Tibial artery (tissue), 4 donors: ENCODE data around the gene TPH1.

Experiments
- DNase-seq, 2 donors: peaks; one replicate each; pipeline ENCODE4 v3.0.0-alpha.2; 2019
- H3K27ac ChIP-seq, 2 donors: fragments of 200-600 bp; sonication (generic) in 1 of 2; 1 replicate in 1 of 2; 2 replicates in 1 of 2; pipeline ENCODE4 v1.5.1; 2018 to 2019; ENCODE audit warnings: mild to moderate bottlenecking in 1 of 2
- H3K27me3 ChIP-seq, 2 donors: fragments of 200-600 bp; sonication (generic) in 1 of 2; one replicate each; pipeline versions ENCODE4 v1.5.1 to v1.6.0; 2016 to 2019
- H3K36me3 ChIP-seq, 3 donors: fragments of 200-600 bp; sonication (generic) in 2 of 3; one replicate each; pipeline ENCODE4 v1.5.1; 2016 to 2019; ENCODE audit warnings: mild to moderate bottlenecking in 2 of 3
- H3K4me1 ChIP-seq, 4 donors: fragments of 200-600 bp; sonication (generic) in 2 of 4; 1 replicate in 3 of 4; 2 replicates in 1 of 4; pipeline ENCODE4 v1.5.1; 2016 to 2019
- H3K4me3 ChIP-seq, 2 donors: fragments of 200-600 bp; sonication (generic) in 1 of 2; 1 replicate in 1 of 2; 2 replicates in 1 of 2; pipeline ENCODE4 v1.5.1; 2018 to 2019; ENCODE audit warnings: mild to moderate bottlenecking in 2 of 2
- H3K9me3 ChIP-seq, 3 donors: fragments of 200-600 bp; sonication (generic) in 1 of 3; one replicate each; pipeline ENCODE4 v1.5.1; 2016 to 2019
- CTCF ChIP-seq, 2 experiments: fragments of 200-600 bp in 1 of 2; fragments of 450-650 bp in 1 of 2; IDR thresholded peaks; one replicate each; pipeline ENCODE4 v1.5.1; 2017 to 2019; ENCODE audit warnings: antibody characterized with exemption in 2 of 2, mild to moderate bottlenecking in 1 of 2, moderate library complexity in 1 of 2
- intact Hi-C: fragments of 100-400 bp; cut with DNase I; formaldehyde crosslinking; loops from one replicate; pipeline ENCODE4 v1.15.0; 2023; ENCODE audit warnings: low total_unique reads

Gene TPH1

GRCh38 chr11:18027475-18027874 lies 18.6 kb downstream of the TPH1 start:
- no peak for TF ChIP-seq CTCF (IDR thresholded peaks at IDR 0.05)
- intact Hi-C loops = no loop called here
- no peaks in the 10 kb centered on the region for H3K9me3 ChIP-seq
- no peak for DNase-seq
- H3K4me1 ChIP-seq = no peaks in the 10 kb centered on the region
- peaks cover 0 to 4% (median 0%) of the 10 kb centered on the region in 3 donors for H3K36me3 ChIP-seq
- H3K4me3 ChIP-seq = no peak overlapping the region
- H3K27ac ChIP-seq = no peak overlapping the region
- no peaks in the 10 kb centered on the region for H3K27me3 ChIP-seq

- DNase-seq = no peak
- Histone ChIP-seq H3K27ac (no peak overlapping the region), H3K4me3 (no peak overlapping the region), H3K4me1 (no peaks in the 10 kb centered on the region), H3K9me3 (no peaks in the 10 kb centered on the region), H3K27me3 (no peaks in the 10 kb centered on the region), H3K36me3 (peaks cover 0 to 5% (median 0%) of the 10 kb centered on the region in 3 donors)
- no peak for TF ChIP-seq CTCF (IDR thresholded peaks at IDR 0.05)
- intact Hi-C loops = no loop called here
Observed at GRCh38 chr11:18022419-18022818, 23.6 kb downstream of the TPH1 start.

GRCh38 chr11:18019650-18020049 lies 26.4 kb downstream of the TPH1 start:
- no peak for TF ChIP-seq CTCF (IDR thresholded peaks at IDR 0.05)
- DNase-seq = no peak
- H3K27me3 ChIP-seq = no peaks in the 10 kb centered on the region
- H3K4me3 ChIP-seq = no peak overlapping the region
- intact Hi-C loops = no loop called here
- peaks cover 0 to 5% (median 0%) of the 10 kb centered on the region in 3 donors for H3K36me3 ChIP-seq
- H3K4me1 ChIP-seq = no peaks in the 10 kb centered on the region
- no peaks in the 10 kb centered on the region for H3K9me3 ChIP-seq
- no peak overlapping the region for H3K27ac ChIP-seq

GRCh38 chr11:18016789-18017188 lies 29.3 kb downstream of the TPH1 start:
- H3K9me3 ChIP-seq = no peaks in the 10 kb centered on the region
- H3K27ac ChIP-seq = no peak overlapping the region
- TF ChIP-seq CTCF (IDR thresholded peaks at IDR 0.05) = no peak
- H3K4me1 ChIP-seq = peaks cover 0 to 12% (median 8%) of the 10 kb centered on the region in 4 donors
- H3K4me3 ChIP-seq = no peak overlapping the region
- no peaks in the 10 kb centered on the region for H3K27me3 ChIP-seq
- DNase-seq = no peak
- no peaks in the 10 kb centered on the region for H3K36me3 ChIP-seq
- intact Hi-C loops = no loop called here

- intact Hi-C loops = loop anchor here (5.0 kb wide), 1 partner anchor 92 kb away; the partner anchor contains the start of gene SAAL1
- Histone ChIP-seq H3K9me3 (no peaks in the 10 kb centered on the region), H3K36me3 (no peaks in the 10 kb centered on the region), H3K27me3 (no peaks in the 10 kb centered on the region), H3K4me1 (peaks cover 0 to 15% (median 8%) of the 10 kb centered on the region in 4 donors), H3K27ac (no peak overlapping the region), H3K4me3 (no peak overlapping the region)
- TF ChIP-seq CTCF (IDR thresholded peaks at IDR 0.05) = no peak
- no peak for DNase-seq
Observed at GRCh38 chr11:18014876-18015275, 31.2 kb downstream of the TPH1 start.
